Epithelial cell of esophagus (primary cell): ENCODE measurements around the gene CRYBG2.

Experiments
- DNase-seq: peaks from one replicate; pipeline ENCODE4 v3.0.0; 2010; ENCODE audit warnings: low read depth
- H3K4me3 ChIP-seq: 2 replicates; pipeline ENCODE4 v1.5.1; 2011; ENCODE audit warnings: mild to moderate bottlenecking, low read length, control low read depth
- CTCF ChIP-seq: IDR thresholded peaks from 2 replicates; pipeline ENCODE4 v1.5.1; 2011; ENCODE audit warnings: low read depth, mild to moderate bottlenecking, low read length, control low read depth, inconsistent platforms; ENCODE audit not compliant: insufficient read depth; ENCODE audit errors: missing control alignments

CRYBG2 gene

GRCh38 chr1:26354972-26355371, 1.0 kb upstream of the CRYBG2 start:
- DNase-seq, result no peak
- TF ChIP-seq CTCF, result no peak
- H3K4me3 ChIP-seq, result no peak overlapping the region

DNA sequence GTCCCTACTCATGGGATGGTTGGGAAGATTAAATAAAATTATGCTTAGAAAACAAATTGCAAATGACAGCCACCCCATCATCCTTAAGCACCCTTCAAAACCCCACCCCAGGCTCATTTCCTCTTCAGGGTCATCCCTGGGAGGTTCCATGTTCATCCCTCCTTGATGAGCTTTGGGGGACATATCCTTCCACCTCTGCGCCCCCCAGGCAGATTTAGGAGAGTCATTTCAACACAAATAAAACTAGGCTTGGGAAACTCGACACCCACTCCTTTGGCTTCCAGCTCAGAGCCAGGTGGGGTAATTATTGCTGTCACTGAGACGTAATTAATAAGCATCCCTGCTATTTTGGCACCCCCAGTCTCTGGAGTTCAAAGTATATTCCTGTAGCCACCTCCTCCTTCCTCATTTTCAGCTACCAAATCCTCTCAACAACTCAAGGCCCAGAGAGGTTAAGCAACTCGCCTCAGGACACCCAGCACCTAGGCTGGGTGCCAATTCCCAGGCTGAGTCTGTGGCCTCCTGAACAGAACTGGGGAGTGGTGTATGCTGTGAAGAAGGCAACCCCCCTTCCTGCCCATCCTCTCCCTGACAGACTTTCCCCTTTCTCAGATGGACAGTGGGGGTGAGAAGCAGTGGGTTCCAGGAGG, 595 bp downstream of the CRYBG2 start:
- DNase-seq, result peak; percentile 60
- no peak for TF ChIP-seq CTCF
- peak overlapping the region; percentile 75 for H3K4me3 ChIP-seq

GRCh38 chr1:26352338-26352679, 1.6 kb downstream of the CRYBG2 start:
- TF ChIP-seq CTCF, result no peak
- DNase-seq, result no peak
- peak overlapping the region; percentile 75 for H3K4me3 ChIP-seq

DNA sequence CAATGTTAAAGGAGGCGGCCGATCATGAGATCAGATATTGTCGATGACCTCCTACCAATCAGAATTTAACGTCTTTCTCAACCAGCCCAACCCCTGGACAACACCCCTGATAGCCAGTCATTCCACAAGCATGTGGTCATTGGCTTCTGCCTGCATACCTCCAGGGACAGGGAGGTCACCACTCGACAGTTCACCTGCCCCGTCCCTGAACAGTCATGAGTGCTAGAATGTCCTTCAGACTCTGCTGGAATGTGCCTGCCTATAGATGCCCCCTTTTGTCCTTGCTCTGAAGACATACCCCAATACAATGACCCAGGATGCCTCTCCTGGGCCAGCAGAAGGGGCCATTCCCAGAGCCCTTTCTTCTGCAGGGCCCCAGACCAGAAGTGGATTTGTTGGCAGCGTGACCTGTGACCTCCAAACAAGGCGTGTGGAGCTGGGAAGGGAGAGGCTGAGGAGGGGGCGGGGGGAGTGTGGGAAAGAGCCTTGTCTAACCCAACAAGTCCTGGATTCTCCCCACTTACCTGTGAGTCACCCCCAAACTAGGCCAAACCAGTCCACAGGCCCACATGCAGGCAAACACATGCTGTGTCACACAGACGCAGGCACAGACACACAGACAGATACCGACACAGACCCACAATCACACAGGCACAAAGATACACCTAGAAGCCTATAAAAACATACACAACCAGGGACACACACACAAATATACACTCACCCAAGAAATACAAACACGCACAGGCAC, 2.2 kb downstream of the CRYBG2 start:
- peak overlapping the region; percentile 75 for H3K4me3 ChIP-seq
- TF ChIP-seq CTCF, result no peak
- DNase-seq, result peak; percentile 96

DNA sequence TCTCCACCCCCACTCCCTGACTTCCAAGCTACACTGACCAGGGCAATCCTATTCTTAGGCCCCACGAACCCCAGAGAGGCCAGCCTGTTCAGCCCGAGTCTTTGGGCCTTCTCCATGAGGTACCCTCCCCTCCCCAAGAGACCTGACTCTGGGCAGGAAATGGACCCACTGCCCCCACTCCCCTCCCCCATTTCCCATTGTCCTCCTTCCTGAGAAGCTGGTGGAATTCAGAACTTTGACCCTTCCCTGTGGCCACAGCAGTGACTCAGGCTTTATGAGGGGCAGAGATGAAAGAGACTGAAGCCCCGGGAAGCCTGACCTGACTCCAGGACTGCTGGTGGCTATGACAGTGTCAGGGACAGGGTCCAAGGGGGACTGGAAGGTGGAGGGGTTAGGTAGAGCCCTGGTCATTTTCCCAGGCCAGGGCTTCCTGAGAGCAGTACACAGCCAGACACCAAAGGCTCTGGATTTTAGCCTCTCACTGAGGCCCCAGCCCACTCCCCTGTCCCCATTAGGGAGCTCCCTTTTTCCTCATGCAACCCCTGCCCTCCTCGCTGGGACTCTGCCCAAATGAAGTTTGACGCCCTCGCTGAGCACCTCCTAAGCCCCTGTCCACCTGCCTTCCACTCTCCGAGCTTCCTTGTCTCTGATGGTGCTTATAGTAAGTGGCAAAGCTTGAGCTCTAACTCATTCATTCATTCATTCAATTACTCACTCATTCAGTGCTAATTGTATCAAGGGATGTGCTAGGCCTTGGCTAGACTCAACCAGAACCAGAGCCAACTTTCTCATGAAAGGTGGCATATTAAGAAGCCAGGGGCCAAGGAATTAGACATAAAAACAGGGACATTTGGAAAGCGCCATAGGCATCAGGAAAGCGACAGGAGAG, 3.0 kb downstream of the CRYBG2 start:
- H3K4me3 ChIP-seq, result peak overlapping the region; percentile 3
- no peak for DNase-seq
- no peak for TF ChIP-seq CTCF

- no peak overlapping the region for H3K4me3 ChIP-seq
- DNase-seq, result no peak
- TF ChIP-seq CTCF, result no peak
These were observed 3.6 kb downstream of the CRYBG2 start for GRCh38 chr1:26350343-26350700.
